Measurements from ENCODE around the gene ABCG1. TPM values are rescaled to one million over a fixed set of nuclear protein-coding genes. Genes with fewer than 3 reads are reported as not detected.

The ABCG1 gene
- total and polyA plus RNA-seq, 5 donors from 2014 or later = 17.0 to 86.3 (median 24.3) TPM

GRCh38 chr21:42245331-42246193, 26.6 kb downstream of the ABCG1 start:
- DNase-seq (no peak), ATAC-seq (ENCODE audit: low read depth in 2 of 2) (no peak)
- Histone ChIP-seq H3K27ac (ENCODE audit: insufficient read depth, low read length, poor library complexity, severe bottlenecking) (no peak overlapping the region), H3K36me3 (ENCODE audit: control insufficient read depth, insufficient read depth, low read length) (no peaks in the 10 kb centered on the region), H3K4me1 (ENCODE audit: control insufficient read depth, insufficient read depth, low read length, poor library complexity, severe bottlenecking) (no peaks in the 10 kb centered on the region), H3K27me3 (ENCODE audit: control insufficient read depth, insufficient read depth, low read length) (no peaks in the 10 kb centered on the region), H3K9me3 (ENCODE audit: control insufficient read depth in 2 of 2, low read length in 2 of 2) (no peaks in the 10 kb centered on the region), H3K4me3 (ENCODE audit: low read depth, low read length) (no peak overlapping the region)
- H3K27ac Mint-ChIP-seq = no peak overlapping the region
- H3K9me3 Mint-ChIP-seq = peaks cover 0 to 1% (median 0%) of the 10 kb centered on the region in 7 donors
- peaks cover 29% of the 10 kb centered on the region for H3K36me3 Mint-ChIP-seq
- no peaks in the 10 kb centered on the region for H3K27me3 Mint-ChIP-seq
- H3K4me1 Mint-ChIP-seq = peaks cover 17 to 46% (median 29%) of the 10 kb centered on the region in 4 donors
- H3K4me3 Mint-ChIP-seq = no peak overlapping the region

- no peak for ATAC-seq (ENCODE audit: low read depth in 2 of 2)
- H3K4me1 ChIP-seq (ENCODE audit: control insufficient read depth, insufficient read depth, low read length, poor library complexity, severe bottlenecking) = no peaks in the 10 kb centered on the region
- H3K36me3 ChIP-seq (ENCODE audit: control insufficient read depth, insufficient read depth, low read length) = no peaks in the 10 kb centered on the region
- no peak overlapping the region for H3K4me3 ChIP-seq (ENCODE audit: low read depth, low read length)
- peak overlapping the region in 2 of 4 donors; percentile 12 to 19 for H3K4me3 Mint-ChIP-seq
- H3K9me3 Mint-ChIP-seq = peaks cover 0 to 1% (median 0%) of the 10 kb centered on the region in 7 donors
- no peak for DNase-seq
- H3K27ac ChIP-seq (ENCODE audit: insufficient read depth, low read length, poor library complexity, severe bottlenecking) = no peak overlapping the region
- H3K27me3 Mint-ChIP-seq = no peaks in the 10 kb centered on the region
- H3K9me3 ChIP-seq (ENCODE audit: control insufficient read depth in 2 of 2, low read length in 2 of 2) = no peaks in the 10 kb centered on the region
- H3K27ac Mint-ChIP-seq = no peak overlapping the region
- peaks cover 24% of the 10 kb centered on the region for H3K36me3 Mint-ChIP-seq
- H3K27me3 ChIP-seq (ENCODE audit: control insufficient read depth, insufficient read depth, low read length) = no peaks in the 10 kb centered on the region
- peaks cover 17 to 42% (median 34%) of the 10 kb centered on the region in 4 donors for H3K4me1 Mint-ChIP-seq
These were observed 28.8 kb downstream of the ABCG1 start for GRCh38 chr21:42247716-42248115.

- Mint-ChIP-seq H3K9me3 (peaks cover 0 to 1% (median 0%) of the 10 kb centered on the region in 7 donors), H3K4me3 (peak overlapping the region in 1 of 4 donors; percentile 12), H3K4me1 (peaks cover 17 to 44% (median 34%) of the 10 kb centered on the region in 4 donors), H3K36me3 (peaks cover 24% of the 10 kb centered on the region), H3K27me3 (no peaks in the 10 kb centered on the region), H3K27ac (peak overlapping the region in 1 of 3 donors; percentile 65)
- Histone ChIP-seq H3K27ac (ENCODE audit: insufficient read depth, low read length, poor library complexity, severe bottlenecking) (no peak overlapping the region), H3K27me3 (ENCODE audit: control insufficient read depth, insufficient read depth, low read length) (no peaks in the 10 kb centered on the region), H3K4me1 (ENCODE audit: control insufficient read depth, insufficient read depth, low read length, poor library complexity, severe bottlenecking) (no peaks in the 10 kb centered on the region), H3K4me3 (ENCODE audit: low read depth, low read length) (no peak overlapping the region), H3K9me3 (ENCODE audit: control insufficient read depth in 2 of 2, low read length in 2 of 2) (no peaks in the 10 kb centered on the region), H3K36me3 (ENCODE audit: control insufficient read depth, insufficient read depth, low read length) (no peaks in the 10 kb centered on the region)
- no peak for DNase-seq
- ATAC-seq (ENCODE audit: low read depth in 2 of 2) = no peak
These were observed 29.3 kb downstream of the ABCG1 start for GRCh38 chr21:42248241-42248640.

GRCh38 chr21:42248783-42249597, 30.1 kb downstream of the ABCG1 start:
- H3K4me3 Mint-ChIP-seq = no peak overlapping the region

GRCh38 chr21:42250422-42251403, 31.8 kb downstream of the ABCG1 start:
- no peaks in the 10 kb centered on the region for H3K9me3 ChIP-seq (ENCODE audit: control insufficient read depth in 2 of 2, low read length in 2 of 2)
- peaks cover 17 to 52% (median 39%) of the 10 kb centered on the region in 4 donors for H3K4me1 Mint-ChIP-seq
- H3K27me3 Mint-ChIP-seq = no peaks in the 10 kb centered on the region
- H3K36me3 ChIP-seq (ENCODE audit: control insufficient read depth, insufficient read depth, low read length) = no peaks in the 10 kb centered on the region
- no peaks in the 10 kb centered on the region for H3K4me1 ChIP-seq (ENCODE audit: control insufficient read depth, insufficient read depth, low read length, poor library complexity, severe bottlenecking)
- no peaks in the 10 kb centered on the region for H3K27me3 ChIP-seq (ENCODE audit: control insufficient read depth, insufficient read depth, low read length)
- H3K27ac ChIP-seq (ENCODE audit: insufficient read depth, low read length, poor library complexity, severe bottlenecking) = no peak overlapping the region
- H3K27ac Mint-ChIP-seq = peak overlapping the region in 2 of 3 donors; percentile 39 to 76
- ATAC-seq (ENCODE audit: low read depth in 2 of 2) (no peak), DNase-seq (no peak)
- peak overlapping the region in 2 of 4 donors; percentile 24 to 25 for H3K4me3 Mint-ChIP-seq
- H3K4me3 ChIP-seq (ENCODE audit: low read depth, low read length) = no peak overlapping the region
- peaks cover 0 to 1% (median 0%) of the 10 kb centered on the region in 7 donors for H3K9me3 Mint-ChIP-seq
- H3K36me3 Mint-ChIP-seq = peaks cover 24% of the 10 kb centered on the region

More at GRCh38 chr21:42248783-42249597, 30.1 kb downstream of the ABCG1 start:
- H3K4me1 Mint-ChIP-seq = peaks cover 17 to 49% (median 37%) of the 10 kb centered on the region in 4 donors
- Histone ChIP-seq H3K27me3 (ENCODE audit: control insufficient read depth, insufficient read depth, low read length) (no peaks in the 10 kb centered on the region), H3K4me1 (ENCODE audit: control insufficient read depth, insufficient read depth, low read length, poor library complexity, severe bottlenecking) (no peaks in the 10 kb centered on the region), H3K4me3 (ENCODE audit: low read depth, low read length) (no peak overlapping the region), H3K9me3 (ENCODE audit: control insufficient read depth in 2 of 2, low read length in 2 of 2) (no peaks in the 10 kb centered on the region), H3K27ac (ENCODE audit: insufficient read depth, low read length, poor library complexity, severe bottlenecking) (no peak overlapping the region), H3K36me3 (ENCODE audit: control insufficient read depth, insufficient read depth, low read length) (no peaks in the 10 kb centered on the region)
- DNase-seq (no peak), ATAC-seq (ENCODE audit: low read depth in 2 of 2) (no peak)
- H3K36me3 Mint-ChIP-seq = peaks cover 24% of the 10 kb centered on the region
- H3K27me3 Mint-ChIP-seq = no peaks in the 10 kb centered on the region
- peaks cover 0 to 1% (median 0%) of the 10 kb centered on the region in 7 donors for H3K9me3 Mint-ChIP-seq
- H3K27ac Mint-ChIP-seq = no peak overlapping the region

GRCh38 chr21:42251654-42252324, 32.8 kb downstream of the ABCG1 start:
- DNase-seq (no peak), ATAC-seq (ENCODE audit: low read depth in 2 of 2) (no peak)
- peak overlapping the region in 2 of 3 donors; percentile 39 to 50 for H3K27ac Mint-ChIP-seq
- H3K27me3 ChIP-seq (ENCODE audit: control insufficient read depth, insufficient read depth, low read length) = no peaks in the 10 kb centered on the region
- no peak overlapping the region for H3K4me3 ChIP-seq (ENCODE audit: low read depth, low read length)
- H3K27me3 Mint-ChIP-seq = no peaks in the 10 kb centered on the region
- H3K27ac ChIP-seq (ENCODE audit: insufficient read depth, low read length, poor library complexity, severe bottlenecking) = no peak overlapping the region
- peaks cover 24% of the 10 kb centered on the region for H3K36me3 Mint-ChIP-seq
- H3K9me3 ChIP-seq (ENCODE audit: control insufficient read depth in 2 of 2, low read length in 2 of 2) = no peaks in the 10 kb centered on the region
- peaks cover 12 to 49% (median 41%) of the 10 kb centered on the region in 4 donors for H3K4me1 Mint-ChIP-seq
- H3K9me3 Mint-ChIP-seq = peaks cover 0 to 1% (median 0%) of the 10 kb centered on the region in 7 donors
- no peak overlapping the region for H3K4me3 Mint-ChIP-seq
- H3K36me3 ChIP-seq (ENCODE audit: control insufficient read depth, insufficient read depth, low read length) = no peaks in the 10 kb centered on the region
- H3K4me1 ChIP-seq (ENCODE audit: control insufficient read depth, insufficient read depth, low read length, poor library complexity, severe bottlenecking) = no peaks in the 10 kb centered on the region

Measured in CD4-positive, CD25-positive, alpha-beta regulatory T cell (primary cell).